CD4-positive, alpha-beta memory T cell (primary cell): Measurements from ENCODE around the gene ISOC1. TPM values are rescaled to one million over a fixed set of nuclear protein-coding genes. Genes with fewer than 3 reads are reported as not detected.

Source experiments
- CTCF ChIA-PET: fragments of 350-600 bp; sonication (Branson Sonifier 250); formaldehyde crosslinking; loops from one replicate; lab custom pipeline; 2021; ENCODE audit warnings: inconsistent platforms; ENCODE audit not compliant: partially characterized antibody; lab: Charles Lee
- POLR2A ChIA-PET: fragments of 350-600 bp; sonication (Branson Sonifier 250); formaldehyde crosslinking; loops from one replicate; lab custom pipeline; 2021; ENCODE audit not compliant: partially characterized antibody; lab: Charles Lee
- DNase-seq, 5 donors: peaks; one replicate each; pipeline versions ENCODE4 v3.0.0 to v3.0.0-alpha.2; 2020 to 2022; ENCODE audit warnings: mixed read lengths in 1 of 5
- H3K27ac ChIP-seq: one replicate; pipeline ENCODE4 v1.7.0; 2013; ENCODE audit warnings: low read depth, low read length
- H3K27me3 ChIP-seq: 2 replicates; pipeline ENCODE4 v1.7.0; 2013; ENCODE audit warnings: mild to moderate bottlenecking, low read length, moderate library complexity; ENCODE audit not compliant: insufficient read depth
- H3K36me3 ChIP-seq: 2 replicates; pipeline ENCODE4 v1.7.0; 2013; ENCODE audit warnings: mild to moderate bottlenecking, low read length, moderate library complexity; ENCODE audit not compliant: insufficient read depth
- H3K4me1 ChIP-seq: 2 replicates; pipeline ENCODE4 v1.7.0; 2013; ENCODE audit warnings: mild to moderate bottlenecking, low read length, moderate library complexity; ENCODE audit not compliant: insufficient read depth
- H3K4me3 ChIP-seq, 2 donors: one replicate each; pipeline ENCODE4 v1.7.0; 2013; ENCODE audit warnings: low read length in 2 of 2, mild to moderate bottlenecking in 1 of 2
- H3K9me3 ChIP-seq, 2 donors: one replicate each; pipeline ENCODE4 v1.7.0; 2013; ENCODE audit warnings: low read length in 2 of 2, control low read depth in 1 of 2; ENCODE audit not compliant: control insufficient read depth in 1 of 2
- H3K27ac Mint-ChIP-seq, 7 donors: one replicate each; pipeline ENCODE4 v1.8.0; 2020 to 2021; ENCODE audit warnings: mixed read lengths in 7 of 7, mild to moderate bottlenecking in 6 of 7, inconsistent platforms in 3 of 7, moderate library complexity in 3 of 7
- H3K27me3 Mint-ChIP-seq, 2 donors: one replicate each; pipeline ENCODE4 v1.8.0; 2020 to 2021; ENCODE audit warnings: mixed read lengths in 2 of 2
- H3K36me3 Mint-ChIP-seq, 2 donors: one replicate each; pipeline ENCODE4 v1.8.0; 2020 to 2021; ENCODE audit warnings: mixed read lengths in 2 of 2, inconsistent platforms in 1 of 2, mild to moderate bottlenecking in 1 of 2
- H3K4me1 Mint-ChIP-seq, 4 donors: one replicate each; pipeline ENCODE4 v1.8.0; 2020 to 2021; ENCODE audit warnings: mixed read lengths in 4 of 4, mild to moderate bottlenecking in 1 of 4
- H3K4me3 Mint-ChIP-seq, 8 donors: one replicate each; pipeline ENCODE4 v1.8.0; 2020 to 2021; ENCODE audit warnings: mixed read lengths in 8 of 8, mild to moderate bottlenecking in 7 of 8, moderate library complexity in 6 of 8, inconsistent platforms in 3 of 8
- H3K9me3 Mint-ChIP-seq, 8 donors: one replicate each; pipeline ENCODE4 v1.8.0; 2020 to 2021; ENCODE audit warnings: mixed read lengths in 8 of 8, mild to moderate bottlenecking in 5 of 8, inconsistent platforms in 3 of 8, moderate library complexity in 1 of 8
- intact Hi-C: fragments of 100-400 bp; cut with micrococcal nuclease; formaldehyde crosslinking; loops from one replicate; pipeline ENCODE4 v1.15.1; 2023
- polyA plus RNA-seq, 2 donors: library from polyadenylated mRNA; unstranded; fragments of 300-500 nt; fragmentation: Illumina TruSeq; gene quantifications; one replicate each; pipeline ENCODE4 v1.2.3, GENCODE V29; 2021
- total RNA-seq, 2 experiments: library from RNA; stranded (reverse); gene quantifications; one replicate each; pipeline ENCODE4 v1.2.3, GENCODE V29; 2021

ISOC1 gene
- total and polyA plus RNA-seq, 4 experiments from 2014 or later = 13.7 to 36.1 (median 22.3) TPM

DNA sequence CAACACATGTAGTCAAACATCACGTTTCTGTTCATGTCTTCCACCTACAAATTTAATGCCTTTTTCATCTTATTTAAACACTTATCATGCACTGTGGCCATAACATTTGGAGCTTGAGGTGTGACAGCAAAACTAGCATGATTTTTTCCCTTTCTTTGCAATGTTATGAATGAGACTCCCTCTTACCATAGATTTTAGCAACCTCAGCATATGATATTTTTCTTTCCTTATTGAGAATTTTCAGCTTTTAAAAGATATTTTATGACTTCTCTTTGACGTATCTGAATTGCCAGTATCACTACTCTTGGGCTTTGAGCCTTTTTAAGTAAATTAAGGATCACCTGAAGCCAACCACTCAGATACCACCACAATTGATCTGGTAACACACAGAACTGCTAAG lies 32.7 kb upstream of the ISOC1 start:
- no peaks in the 10 kb centered on the region for H3K27me3 ChIP-seq
- intact Hi-C loops = no loop called here
- no peaks in the 10 kb centered on the region for H3K36me3 ChIP-seq
- H3K4me3 Mint-ChIP-seq = no peak overlapping the region
- H3K4me1 ChIP-seq = no peaks in the 10 kb centered on the region
- H3K27ac ChIP-seq = no peak overlapping the region
- no peak overlapping the region for H3K27ac Mint-ChIP-seq
- peaks cover 3 to 7% of the 10 kb centered on the region in 2 donors for H3K27me3 Mint-ChIP-seq
- H3K36me3 Mint-ChIP-seq = no peaks in the 10 kb centered on the region
- ChIA-PET POLR2A (no interaction called here), CTCF (no interaction called here)
- H3K4me1 Mint-ChIP-seq = no peaks in the 10 kb centered on the region
- H3K4me3 ChIP-seq = no peak overlapping the region
- peaks cover 0 to 3% (median 0%) of the 10 kb centered on the region in 8 donors for H3K9me3 Mint-ChIP-seq
- DNase-seq = no peak
- H3K9me3 ChIP-seq = no peaks in the 10 kb centered on the region

- H3K27me3 Mint-ChIP-seq = peaks cover 3 to 6% of the 10 kb centered on the region in 2 donors
- no peaks in the 10 kb centered on the region for H3K36me3 Mint-ChIP-seq
- no peaks in the 10 kb centered on the region for H3K4me1 Mint-ChIP-seq
- no peaks in the 10 kb centered on the region for H3K27me3 ChIP-seq
- no peaks in the 10 kb centered on the region for H3K9me3 ChIP-seq
- no peak for DNase-seq
- intact Hi-C loops = no loop called here
- H3K4me1 ChIP-seq = no peaks in the 10 kb centered on the region
- no peak overlapping the region for H3K4me3 ChIP-seq
- CTCF ChIA-PET = no interaction called here
- POLR2A ChIA-PET = no interaction called here
- no peak overlapping the region for H3K27ac Mint-ChIP-seq
- no peak overlapping the region for H3K27ac ChIP-seq
- peaks cover 0 to 3% (median 0%) of the 10 kb centered on the region in 8 donors for H3K9me3 Mint-ChIP-seq
- H3K36me3 ChIP-seq = no peaks in the 10 kb centered on the region
- H3K4me3 Mint-ChIP-seq = no peak overlapping the region
Observed at GRCh38 chr5:129063483-129064113, 31.0 kb upstream of the ISOC1 start.

GRCh38 chr5:129065721-129066120 lies 28.8 kb upstream of the ISOC1 start:
- H3K9me3 Mint-ChIP-seq = peaks cover 0 to 2% (median 0%) of the 10 kb centered on the region in 8 donors
- H3K27ac Mint-ChIP-seq = no peak overlapping the region
- Histone ChIP-seq H3K27me3 (no peaks in the 10 kb centered on the region), H3K4me1 (no peaks in the 10 kb centered on the region), H3K9me3 (no peaks in the 10 kb centered on the region), H3K36me3 (no peaks in the 10 kb centered on the region), H3K4me3 (no peak overlapping the region), H3K27ac (no peak overlapping the region)
- intact Hi-C loops = no loop called here
- ChIA-PET POLR2A (no interaction called here), CTCF (no interaction called here)
- peaks cover 0 to 6% of the 10 kb centered on the region in 2 donors for H3K27me3 Mint-ChIP-seq
- H3K4me3 Mint-ChIP-seq = no peak overlapping the region
- no peaks in the 10 kb centered on the region for H3K36me3 Mint-ChIP-seq
- no peaks in the 10 kb centered on the region for H3K4me1 Mint-ChIP-seq
- DNase-seq = no peak

DNA sequence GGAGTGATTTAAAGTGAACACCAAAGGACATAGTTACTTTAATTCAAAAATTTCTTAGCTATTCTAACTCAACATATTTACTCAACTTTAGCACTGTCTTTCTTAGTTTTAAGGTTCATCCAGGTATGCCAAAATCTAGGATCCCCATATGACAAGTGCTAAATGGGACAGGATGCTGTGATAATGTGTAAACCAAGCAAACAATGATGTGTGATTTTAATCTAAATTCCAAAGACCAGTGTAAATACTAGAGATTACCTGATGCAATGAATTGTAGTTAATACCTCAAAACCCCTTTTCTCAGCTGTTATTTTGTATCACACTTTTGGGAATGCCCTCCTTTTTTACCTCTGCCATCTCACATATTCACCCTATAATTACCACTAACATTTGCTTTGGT lies 26.8 kb upstream of the ISOC1 start:
- H3K36me3 Mint-ChIP-seq = no peaks in the 10 kb centered on the region
- no peak overlapping the region for H3K27ac Mint-ChIP-seq
- no peaks in the 10 kb centered on the region for H3K27me3 ChIP-seq
- intact Hi-C loops = no loop called here
- H3K36me3 ChIP-seq = no peaks in the 10 kb centered on the region
- peaks cover under 1 to 8% of the 10 kb centered on the region in 2 donors for H3K27me3 Mint-ChIP-seq
- no peaks in the 10 kb centered on the region for H3K4me1 ChIP-seq
- peaks cover 0 to 2% (median 0%) of the 10 kb centered on the region in 8 donors for H3K9me3 Mint-ChIP-seq
- ChIA-PET CTCF (no interaction called here), POLR2A (interaction anchor here (0.9 kb wide), 1 partner anchor 27 kb away, joined by 3 read pairs; the partner anchor contains the start of gene ISOC1)
- no peaks in the 10 kb centered on the region for H3K9me3 ChIP-seq
- no peak overlapping the region for H3K4me3 ChIP-seq
- DNase-seq = no peak
- H3K27ac ChIP-seq = no peak overlapping the region
- H3K4me3 Mint-ChIP-seq = no peak overlapping the region
- H3K4me1 Mint-ChIP-seq = no peaks in the 10 kb centered on the region

DNA sequence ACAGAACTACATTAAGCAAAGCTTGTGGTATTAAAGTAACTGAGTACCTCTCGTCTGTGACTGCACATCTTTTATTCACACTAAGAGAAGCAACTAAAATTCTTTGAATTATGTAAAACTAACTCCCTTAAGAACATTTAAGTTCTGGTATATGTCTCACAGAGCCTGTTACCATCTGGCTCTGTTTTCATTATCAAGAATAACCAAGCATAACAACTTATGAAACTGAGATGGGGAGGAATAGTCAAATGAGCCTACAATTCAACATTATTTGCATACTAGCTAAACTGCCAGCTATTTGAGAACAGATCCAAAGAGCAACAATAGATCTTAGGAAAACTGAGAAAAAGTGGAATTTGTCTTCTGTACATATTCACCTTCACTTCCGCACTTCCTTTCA lies 25.3 kb upstream of the ISOC1 start:
- H3K9me3 Mint-ChIP-seq = peaks cover 0 to 2% (median 0%) of the 10 kb centered on the region in 8 donors
- H3K4me3 ChIP-seq = no peak overlapping the region
- H3K4me3 Mint-ChIP-seq = no peak overlapping the region
- H3K27me3 ChIP-seq = no peaks in the 10 kb centered on the region
- ChIA-PET POLR2A (no interaction called here), CTCF (no interaction called here)
- no peaks in the 10 kb centered on the region for H3K9me3 ChIP-seq
- no peaks in the 10 kb centered on the region for H3K36me3 ChIP-seq
- no peaks in the 10 kb centered on the region for H3K4me1 ChIP-seq
- intact Hi-C loops = no loop called here
- H3K27ac Mint-ChIP-seq = no peak overlapping the region
- no peaks in the 10 kb centered on the region for H3K36me3 Mint-ChIP-seq
- H3K4me1 Mint-ChIP-seq = no peaks in the 10 kb centered on the region
- H3K27me3 Mint-ChIP-seq = peaks cover 5 to 17% of the 10 kb centered on the region in 2 donors
- no peak overlapping the region for H3K27ac ChIP-seq
- no peak for DNase-seq

GRCh38 chr5:129073111-129073510 lies 21.4 kb upstream of the ISOC1 start:
- H3K27ac Mint-ChIP-seq = no peak overlapping the region
- H3K27me3 Mint-ChIP-seq = peaks cover 5 to 16% of the 10 kb centered on the region in 2 donors
- POLR2A ChIA-PET = no interaction called here
- Histone ChIP-seq H3K9me3 (no peaks in the 10 kb centered on the region), H3K36me3 (no peaks in the 10 kb centered on the region), H3K4me1 (no peaks in the 10 kb centered on the region), H3K4me3 (no peak overlapping the region), H3K27me3 (no peaks in the 10 kb centered on the region), H3K27ac (no peak overlapping the region)
- H3K4me3 Mint-ChIP-seq = no peak overlapping the region
- no peaks in the 10 kb centered on the region for H3K4me1 Mint-ChIP-seq
- no peak for DNase-seq
- intact Hi-C loops = no loop called here
- H3K36me3 Mint-ChIP-seq = no peaks in the 10 kb centered on the region
- peaks cover 0 to 2% (median 0%) of the 10 kb centered on the region in 8 donors for H3K9me3 Mint-ChIP-seq
- CTCF ChIA-PET = no interaction called here

DNA sequence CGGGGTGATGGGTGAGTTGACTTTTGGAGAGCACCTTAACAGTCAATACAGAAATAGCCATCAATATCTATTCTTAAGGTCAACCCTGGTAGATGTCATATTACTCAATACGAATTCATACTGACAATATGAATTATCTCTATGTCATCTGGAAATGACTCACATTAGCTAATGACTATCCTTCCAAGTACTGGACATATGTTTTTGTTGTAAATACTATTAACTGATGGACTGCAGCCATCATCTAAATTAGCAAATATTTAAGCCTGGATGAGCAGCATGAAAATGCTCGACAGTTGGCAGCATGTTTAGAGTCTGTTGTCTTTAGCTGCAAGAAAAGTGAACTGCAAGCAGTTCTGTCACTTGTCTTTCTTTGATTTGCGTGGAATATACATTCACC lies 19.6 kb upstream of the ISOC1 start:
- CTCF ChIA-PET = no interaction called here

More for the DNA sequence above, 19.6 kb upstream of the ISOC1 start:
- Histone ChIP-seq H3K9me3 (no peaks in the 10 kb centered on the region), H3K27me3 (no peaks in the 10 kb centered on the region), H3K4me3 (no peak overlapping the region), H3K27ac (no peak overlapping the region), H3K4me1 (no peaks in the 10 kb centered on the region), H3K36me3 (no peaks in the 10 kb centered on the region)
- no peak for DNase-seq
- Mint-ChIP-seq H3K4me3 (no peak overlapping the region), H3K27me3 (peaks cover 5 to 16% of the 10 kb centered on the region in 2 donors), H3K27ac (no peak overlapping the region), H3K4me1 (no peaks in the 10 kb centered on the region), H3K36me3 (no peaks in the 10 kb centered on the region), H3K9me3 (no peaks in the 10 kb centered on the region)
- POLR2A ChIA-PET = no interaction called here
- intact Hi-C loops = no loop called here
